ENCODE measurements around the gene HHLA2. TPM values are rescaled to one million over a fixed set of nuclear protein-coding genes. Genes with fewer than 3 reads are reported as not detected.

Gene HHLA2
- polyA plus RNA-seq, 4 donors = 13.3 to 25.6 (median 17.5) TPM

DNA sequence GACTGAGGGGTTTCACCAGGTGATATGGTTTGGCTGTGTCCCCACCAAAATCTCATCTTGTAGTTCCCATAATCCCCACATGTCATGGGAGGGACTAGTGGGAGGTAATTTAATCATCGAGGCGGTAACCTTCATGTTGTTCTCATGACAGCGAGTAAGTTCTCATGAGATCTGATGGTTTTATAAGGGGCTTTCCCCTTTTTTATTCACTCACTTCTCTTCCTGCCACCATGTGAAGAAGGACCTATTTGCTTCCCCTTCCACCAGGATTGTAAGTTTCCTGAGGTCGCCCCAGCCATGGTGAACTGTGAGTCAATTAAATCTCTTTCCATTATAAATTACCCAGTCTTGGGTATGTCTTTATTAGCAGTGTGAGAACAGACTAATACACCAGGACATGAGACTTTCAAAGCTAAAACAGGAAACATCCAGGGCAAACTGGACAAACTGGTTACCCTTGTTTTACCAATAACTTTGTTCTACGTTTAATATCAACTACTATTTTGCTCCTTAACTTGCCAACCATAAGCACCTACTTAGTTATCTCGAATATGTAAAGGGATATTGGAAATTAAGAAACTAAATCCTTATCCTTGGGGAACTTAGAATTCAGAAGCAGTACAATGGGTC, 115.9 kb downstream of the HHLA2 start:
- DNase-seq (ENCODE audit: low read depth in 4 of 4, low spot score in 2 of 4) = no peak

- no peak for DNase-seq (ENCODE audit: low read depth in 4 of 4, low spot score in 2 of 4)
Observed at GRCh38 chr3:108414007-108414406, 117.7 kb downstream of the HHLA2 start.

- DNase-seq (ENCODE audit: low read depth in 4 of 4, low spot score in 2 of 4) = no peak
Observed at GRCh38 chr3:108415661-108416060, 119.3 kb downstream of the HHLA2 start.

DNA sequence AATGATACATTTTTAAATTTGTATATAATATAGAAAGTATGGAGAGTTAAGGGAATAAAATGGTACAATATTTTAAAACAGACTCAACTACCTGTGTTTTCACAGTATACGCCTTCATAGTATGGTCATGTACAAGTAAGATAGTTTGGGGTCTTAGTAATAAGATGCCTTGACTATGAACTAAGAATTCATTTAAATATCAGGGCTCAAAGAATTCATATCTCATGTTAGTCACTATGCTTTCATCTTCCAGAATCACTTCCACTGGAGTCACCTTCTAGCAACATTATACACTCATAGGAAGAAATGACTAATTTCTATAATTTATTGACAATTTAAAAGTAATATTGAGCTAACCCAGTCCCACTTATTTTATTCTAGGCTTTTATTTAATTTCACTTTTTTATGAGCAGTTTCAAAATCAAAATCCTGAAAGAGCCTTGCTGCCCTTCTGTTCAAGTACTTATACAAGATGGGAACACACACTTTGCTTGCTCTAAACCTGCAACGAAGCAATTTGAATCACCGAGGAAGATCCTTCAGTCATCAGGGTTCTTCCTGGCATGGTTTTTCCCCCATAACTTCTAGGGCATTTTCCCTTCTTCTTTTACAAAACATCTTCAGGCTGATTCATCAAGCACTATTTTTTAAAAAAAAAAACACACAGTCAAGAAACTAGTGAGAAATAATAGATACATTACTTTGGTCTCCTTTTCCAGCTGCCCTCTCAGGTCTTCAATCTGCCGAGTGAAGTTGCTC, 119.9 kb downstream of the HHLA2 start:
- DNase-seq (ENCODE audit: low read depth in 4 of 4, low spot score in 2 of 4) = no peak

- DNase-seq (ENCODE audit: low read depth in 4 of 4, low spot score in 2 of 4) = no peak
Observed at GRCh38 chr3:108420926-108421325, 124.6 kb downstream of the HHLA2 start.

Other genes with a start within 250 kb of the HHLA2 start
- 10 to 100 TPM; 59.0 to 70.4 (median 63.5) TPM for gene CD47, start 205.5 kb upstream of the HHLA2 start, polyA plus RNA-seq (ENCODE audit: insufficient read length in 4 of 4)
- 100 to 1,000 TPM in 1 of 4 donors, 10 to 100 TPM in 3; 91.9 to 101 (median 96.6) TPM for gene IFT57, start 74.1 kb upstream of the HHLA2 start, polyA plus RNA-seq (ENCODE audit: insufficient read length in 4 of 4)
- under 1 TPM; 0.17 to 0.47 (median 0.33) TPM for gene MYH15, start 214.0 kb downstream of the HHLA2 start, polyA plus RNA-seq (ENCODE audit: insufficient read length in 4 of 4)